GM10266 (cell line): ENCODE measurements around the gene YIPF4.
A peak's percentile ranks its signal among the peaks of the same experiment; 100 is the strongest.
"Not testable (repeated sequence)": the region's sequence is repeated elsewhere in the genome, so short reads cannot be mapped to it uniquely, and the experiment has no call there.

Experiments
- DNase-seq: peaks from one replicate; pipeline ENCODE4 v3.0.0; 2012; ENCODE audit errors: extremely low spot score
- CTCF ChIP-seq: IDR thresholded peaks from 2 replicates; pipeline ENCODE4 v1.5.1; 2012; ENCODE audit warnings: mild to moderate bottlenecking, low read depth; ENCODE audit not compliant: control insufficient read depth, insufficient read depth; ENCODE audit errors: missing control alignments

YIPF4 gene

DNA sequence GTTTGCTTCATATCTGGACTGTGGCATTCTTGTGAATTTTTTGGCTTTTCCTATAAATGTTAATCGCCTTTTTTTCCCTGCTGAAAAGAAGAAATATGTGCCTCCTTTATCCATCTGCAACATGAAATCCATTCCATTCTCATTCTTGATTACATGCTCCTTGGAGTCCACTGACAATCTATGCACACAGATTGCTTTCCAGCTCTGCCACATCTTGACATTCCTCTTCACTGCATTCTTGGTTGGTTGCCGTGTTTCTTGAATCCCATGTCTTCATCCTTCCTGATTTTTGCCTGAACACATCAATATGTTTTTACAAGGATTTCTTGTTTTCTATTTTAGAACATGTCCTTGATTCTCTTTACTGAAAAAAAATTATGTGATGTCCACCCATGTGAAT, 52.4 kb downstream of the YIPF4 start:
- no peak for DNase-seq
- no peak for TF ChIP-seq CTCF

DNA sequence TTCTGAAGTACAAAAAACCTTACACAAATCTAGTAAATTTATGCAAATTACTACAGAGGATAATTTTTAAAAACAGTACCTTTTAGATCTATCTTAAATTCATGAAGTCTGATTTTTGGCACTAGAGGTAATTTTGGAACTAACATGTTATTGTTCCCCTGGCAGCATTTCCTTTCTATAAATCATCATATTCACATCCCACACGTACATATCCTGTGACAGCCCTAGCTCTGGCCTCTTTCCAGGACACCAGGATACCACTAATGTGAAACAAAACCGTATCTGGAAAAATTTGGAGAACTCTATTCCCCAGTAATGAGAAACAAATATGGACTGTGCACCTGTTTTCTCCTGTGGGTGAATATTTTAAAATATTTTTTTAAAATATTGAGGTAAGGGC, 65.1 kb downstream of the YIPF4 start:
- DNase-seq = no peak
- no peak for TF ChIP-seq CTCF

DNA sequence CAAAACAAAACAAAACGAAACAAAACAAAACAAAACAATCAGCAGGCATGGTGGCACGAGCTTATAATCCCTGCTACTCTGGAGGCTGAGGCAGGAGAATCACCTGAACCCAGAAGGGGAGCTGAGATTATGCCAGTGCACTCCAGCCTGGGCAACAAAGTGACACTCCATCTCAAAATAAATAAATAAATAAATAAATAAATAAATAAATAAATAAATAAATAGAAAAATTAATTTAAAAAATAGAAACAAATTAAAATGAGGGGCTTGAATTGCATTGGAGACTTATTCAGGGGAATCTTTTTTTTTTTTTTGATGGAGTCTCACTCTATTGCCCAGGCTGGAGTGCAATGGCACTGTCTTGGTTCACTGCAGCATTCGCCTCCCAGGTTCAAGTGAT, 73.1 kb downstream of the YIPF4 start:
- not testable (repeated sequence) for DNase-seq

DNA sequence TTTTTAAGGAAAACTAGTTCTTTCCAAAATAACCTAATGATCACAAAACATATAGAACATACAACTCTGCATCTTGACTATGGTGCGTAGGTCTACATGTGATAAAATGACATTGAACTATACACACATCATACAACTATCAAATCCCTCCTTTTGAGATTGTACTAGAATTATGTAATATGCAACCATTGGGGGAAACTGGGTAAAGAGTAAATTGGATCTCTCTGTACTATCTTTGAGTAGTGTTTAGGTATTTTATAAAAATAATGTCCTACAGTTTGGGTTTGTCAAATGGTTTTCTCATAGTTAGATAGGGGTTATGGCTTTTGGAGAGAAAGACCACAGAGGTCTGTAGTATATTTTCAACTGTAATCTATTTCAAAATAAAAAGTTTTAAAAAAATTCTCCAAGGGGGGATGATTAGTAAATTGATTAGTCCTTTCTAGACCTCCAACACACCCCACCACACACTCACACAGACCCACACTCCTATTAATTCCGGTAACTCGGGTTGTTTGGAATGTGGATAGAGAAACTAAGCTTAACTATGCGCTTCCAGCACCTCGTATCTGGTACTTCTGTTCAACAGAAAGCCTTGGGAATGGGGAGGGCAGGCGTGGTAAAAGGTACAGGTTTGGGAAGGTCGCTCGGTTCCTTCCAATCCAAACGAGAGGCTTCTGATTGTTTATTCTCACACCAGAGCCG, 78.4 kb downstream of the YIPF4 start:
- no peak for TF ChIP-seq CTCF
- no peak for DNase-seq

- TF ChIP-seq CTCF = no peak
- DNase-seq = peak; percentile 99
These were observed 79.1 kb downstream of the YIPF4 start, which contains the start of gene BIRC6 for GRCh38 chr2:32356681-32357317. BIRC6 (plus strand) TSS chr2:32357023; CDS start chr2:32357162, 139 bp downstream.

GRCh38 chr2:32357318-32358110, 79.8 kb downstream of the YIPF4 start:
- peak; percentile 60 for DNase-seq
- TF ChIP-seq CTCF = no peak

DNA sequence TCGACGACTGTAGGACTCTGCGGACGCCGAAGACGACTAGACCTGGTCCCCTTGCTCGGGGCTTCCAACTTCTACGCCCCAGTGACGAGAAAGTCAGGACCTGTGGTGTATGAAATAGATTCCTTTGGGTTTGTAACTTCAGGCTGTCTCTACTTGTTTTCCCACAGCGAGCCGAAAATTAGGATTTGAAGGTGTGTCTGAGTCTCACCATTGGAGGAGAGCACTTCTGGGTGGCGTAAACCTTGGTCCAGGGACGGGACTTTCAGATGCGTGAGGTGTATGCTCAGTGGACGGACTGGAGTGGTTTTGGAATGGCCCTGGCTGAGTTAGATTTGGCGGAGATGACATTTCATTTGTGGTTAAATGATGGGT, 80.4 kb downstream of the YIPF4 start:
- no peak for DNase-seq
- no peak for TF ChIP-seq CTCF
